Inflammatory macrophage treated with lipopolysaccharide for 1 hour (primary cell): ENCODE measurements around the gene PALM2AKAP2.
A peak's percentile ranks its signal among the peaks of the same experiment; 100 is the strongest.

Source experiments
- DNase-seq, 2 donors: peaks; one replicate each; pipeline ENCODE4 v3.0.0-alpha.2; 2020 to 2022

The PALM2AKAP2 gene

GRCh38 chr9:109779711-109780452, at the start of gene PALM2AKAP2:
Gene PALM2AKAP2, plus strand, starts transcription at chr9:109780198. Its CDS starts 291 bp downstream, at chr9:109780489.
- DNase-seq, result no peak

- no peak for DNase-seq
Observed at GRCh38 chr9:109730228-109730627, 49.8 kb upstream of the PALM2AKAP2 start.

GRCh38 chr9:109733690-109734089, 46.3 kb upstream of the PALM2AKAP2 start:
- DNase-seq, result peak; percentile 25 to 61

GRCh38 chr9:109734814-109735213, 45.2 kb upstream of the PALM2AKAP2 start:
- DNase-seq, result no peak

- DNase-seq, result no peak
Observed at GRCh38 chr9:109735801-109736200, 44.2 kb upstream of the PALM2AKAP2 start.

- no peak for DNase-seq
Observed at GRCh38 chr9:109737295-109737694, 42.7 kb upstream of the PALM2AKAP2 start.

GRCh38 chr9:109739760-109740159, 40.2 kb upstream of the PALM2AKAP2 start:
- DNase-seq, result no peak

GRCh38 chr9:109742776-109743348, 37.1 kb upstream of the PALM2AKAP2 start:
- DNase-seq, result no peak

GRCh38 chr9:109743696-109744095, 36.3 kb upstream of the PALM2AKAP2 start:
- DNase-seq, result no peak

- DNase-seq, result no peak
Observed at GRCh38 chr9:109745335-109746283, 34.4 kb upstream of the PALM2AKAP2 start.

- DNase-seq, result no peak
Observed at GRCh38 chr9:109751253-109751652, 28.7 kb upstream of the PALM2AKAP2 start.

GRCh38 chr9:109753308-109753707, 26.7 kb upstream of the PALM2AKAP2 start:
- DNase-seq, result no peak

GRCh38 chr9:109755040-109755439, 25.0 kb upstream of the PALM2AKAP2 start:
- no peak for DNase-seq

- DNase-seq, result no peak
Observed at GRCh38 chr9:109759589-109759988, 20.4 kb upstream of the PALM2AKAP2 start.

GRCh38 chr9:109765278-109765677, 14.7 kb upstream of the PALM2AKAP2 start:
- DNase-seq, result no peak

GRCh38 chr9:109765830-109766229, 14.2 kb upstream of the PALM2AKAP2 start:
- no peak for DNase-seq

- no peak for DNase-seq
Observed at GRCh38 chr9:109766351-109766750, 13.6 kb upstream of the PALM2AKAP2 start.

- no peak for DNase-seq
Observed at GRCh38 chr9:109767404-109767803, 12.6 kb upstream of the PALM2AKAP2 start.

- no peak for DNase-seq
Observed at GRCh38 chr9:109767814-109768213, 12.2 kb upstream of the PALM2AKAP2 start.

GRCh38 chr9:109769250-109769649, 10.7 kb upstream of the PALM2AKAP2 start:
- DNase-seq, result no peak

- DNase-seq, result no peak
Observed at GRCh38 chr9:109770101-109770500, 9.9 kb upstream of the PALM2AKAP2 start.

- no peak for DNase-seq
Observed at GRCh38 chr9:109771087-109771486, 8.9 kb upstream of the PALM2AKAP2 start.

- no peak for DNase-seq
Observed at GRCh38 chr9:109771796-109772531, 8.0 kb upstream of the PALM2AKAP2 start.
